B cell (primary cell): ENCODE data around the gene RINT1. TPM values are rescaled to one million over a fixed set of nuclear protein-coding genes. Genes with fewer than 3 reads are reported as not detected.

Source experiments
- ATAC-seq: fragments of 200-7000 bp; cut with Tn5 transposase; one replicate; pipeline ENCODE4 v1.10.0; 2021; ENCODE audit warnings: low read depth, mild to moderate bottlenecking, moderate number of reproducible peaks, moderate library complexity
- CTCF ChIA-PET: fragments of 350-600 bp; sonication (Branson Sonifier 250); formaldehyde crosslinking; loops from one replicate; lab custom pipeline; 2021; ENCODE audit warnings: antibody characterized with exemption, inconsistent platforms; lab: Charles Lee
- POLR2A ChIA-PET: fragments of 350-600 bp; sonication (Branson Sonifier 250); formaldehyde crosslinking; loops from one replicate; lab custom pipeline; 2021; ENCODE audit warnings: antibody characterized with exemption; lab: Charles Lee
- DNase-seq: peaks from one replicate; pipeline ENCODE4 v3.0.0; 2013
- H2AFZ ChIP-seq: 2 replicates; pipeline ENCODE4 v1.6.1; 2012; ENCODE audit warnings: mild to moderate bottlenecking, low read depth, low read length; ENCODE audit not compliant: insufficient read depth, poor library complexity, severe bottlenecking
- H3K27ac ChIP-seq, 2 donors: 1 replicate in 1 of 2; 2 replicates in 1 of 2; pipeline ENCODE4 v1.5.1; 2012 to 2013; ENCODE audit warnings: low read length in 2 of 2, mild to moderate bottlenecking in 2 of 2, moderate library complexity in 1 of 2
- H3K27me3 ChIP-seq, 4 experiments: fragments of 200-600 bp in 1 of 4; sonication (generic) in 1 of 4; replicated peaks in 1 of 4; 1 replicate in 2 of 4; 2 replicates in 2 of 4; pipeline versions ENCODE4 v1.6.1 to v1.7.0; 2013 to 2016; ENCODE audit warnings: low read length in 3 of 4, mild to moderate bottlenecking in 2 of 4, mixed read lengths in 1 of 4, moderate library complexity in 1 of 4; ENCODE audit not compliant: insufficient read depth in 4 of 4, control insufficient read depth in 3 of 4; ENCODE audit errors: control extremely low read depth in 1 of 4
- H3K36me3 ChIP-seq, 2 experiments: replicated peaks in 1 of 2; 1 replicate in 1 of 2; 2 replicates in 1 of 2; pipeline versions ENCODE4 v1.6.1 to v1.7.1; 2013; ENCODE audit warnings: low read length in 1 of 2; ENCODE audit not compliant: insufficient read depth in 2 of 2, control insufficient read depth in 1 of 2; ENCODE audit errors: control extremely low read depth in 1 of 2, extremely low read depth in 1 of 2
- H3K4me1 ChIP-seq, 2 donors: fragments of 200-600 bp in 1 of 2; sonication (generic) in 1 of 2; 1 replicate in 1 of 2; 2 replicates in 1 of 2; pipeline versions ENCODE4 v1.5.1 to v1.6.1; 2013 to 2017; ENCODE audit warnings: low read length in 2 of 2; ENCODE audit not compliant: control insufficient read depth in 2 of 2, insufficient read depth in 2 of 2
- H3K4me2 ChIP-seq: replicated peaks from 2 replicates; pipeline ENCODE3; 2012; ENCODE audit warnings: mild to moderate bottlenecking, low read depth, low read length; ENCODE audit not compliant: poor library complexity, severe bottlenecking
- H3K4me3 ChIP-seq, 5 experiments: fragments of 200-600 bp in 1 of 5; sonication (generic) in 1 of 5; 1 replicate in 3 of 5; 2 replicates in 2 of 5; pipeline versions ENCODE4 v1.5.1 to v1.7.0; 2011 to 2016; ENCODE audit warnings: low read length in 4 of 5, mild to moderate bottlenecking in 4 of 5, low read depth in 2 of 5, control low read depth in 1 of 5, moderate library complexity in 1 of 5; ENCODE audit not compliant: insufficient read depth in 1 of 5; ENCODE audit errors: control extremely low read depth in 1 of 5, extremely low read depth in 1 of 5
- H3K79me2 ChIP-seq: fragments of 200-600 bp; sonication (generic); one replicate; pipeline ENCODE4 v1.6.0; 2016; ENCODE audit warnings: low read length; ENCODE audit not compliant: control insufficient read depth, insufficient read depth
- H3K9ac ChIP-seq: fragments of 200-600 bp; sonication (generic); 2 replicates; pipeline ENCODE4 v1.6.1; 2017; ENCODE audit warnings: mild to moderate bottlenecking, low read length, moderate library complexity
- H3K9me3 ChIP-seq, 3 donors: one replicate each; pipeline versions ENCODE4 v1.6.1 to v1.7.1; 2013; ENCODE audit warnings: low read length in 2 of 3; ENCODE audit not compliant: control insufficient read depth in 2 of 3, insufficient read depth in 1 of 3; ENCODE audit errors: control extremely low read depth in 1 of 3
- H4K20me1 ChIP-seq: 2 replicates; pipeline ENCODE4 v1.6.0; 2012; ENCODE audit warnings: mild to moderate bottlenecking, low read length; ENCODE audit not compliant: insufficient read depth, control insufficient read depth, poor library complexity, severe bottlenecking
- H3K27ac Mint-ChIP-seq: one replicate; pipeline ENCODE4 v1.8.0; 2021; ENCODE audit warnings: mixed read lengths
- H3K27me3 Mint-ChIP-seq: one replicate; pipeline ENCODE4 v1.8.0; 2021; ENCODE audit warnings: mixed read lengths
- H3K4me1 Mint-ChIP-seq: one replicate; pipeline ENCODE4 v1.8.0; 2021; ENCODE audit warnings: mixed read lengths
- H3K4me3 Mint-ChIP-seq: one replicate; pipeline ENCODE4 v1.8.0; 2021; ENCODE audit warnings: mixed read lengths
- H3K9me3 Mint-ChIP-seq: one replicate; pipeline ENCODE4 v1.8.0; 2022; ENCODE audit warnings: mixed read lengths; ENCODE audit not compliant: insufficient read depth
- CTCF ChIP-seq: fragments of 200-600 bp; IDR thresholded peaks from one replicate; pipeline ENCODE4 v1.8.0; 2022; ENCODE audit warnings: antibody characterized with exemption, mild to moderate bottlenecking
- EZH2 ChIP-seq: IDR thresholded peaks from 2 replicates; pipeline ENCODE4 v1.6.1; 2012; ENCODE audit warnings: borderline replicate concordance, low read depth, mild to moderate bottlenecking, moderate library complexity, low read length; ENCODE audit not compliant: insufficient read depth, poor library complexity, severe bottlenecking
- WGBS: methylation state at CpG from one replicate; pipeline ENCODE4 v1.1.5; 2013; ENCODE audit warnings: missing lambda C conversion rate; ENCODE audit not compliant: insufficient coverage; 5-methylcytosine and 5-hydroxymethylcytosine counted together
- intact Hi-C: fragments of 100-400 bp; cut with micrococcal nuclease; formaldehyde crosslinking; loops from one replicate; pipeline ENCODE4 v1.10.0; 2022
- polyA plus RNA-seq: library from polyadenylated mRNA; depleted of rRNA; stranded (reverse); fragments of >200 nt; gene quantifications from 2 replicates; pipeline ENCODE4 v1.2.3, GENCODE V29; 2012
- total RNA-seq, 2 donors: library from RNA; stranded (reverse); fragments of 120-200 nt in 1 of 2; gene quantifications; 1 replicate in 1 of 2; 2 replicates in 1 of 2; pipeline versions ENCODE4 v1.2.3 to v1.2.4, GENCODE V29; 2013 to 2022

RINT1 gene
- total and polyA plus RNA-seq, 2 donors (not counting 1 experiment from before 2014, with no cell fraction given): 12.4 to 27.2 TPM

- no peaks in the 10 kb centered on the region for H3K36me3 ChIP-seq
- Mint-ChIP-seq H3K27me3 (peaks cover 13% of the 10 kb centered on the region), H3K4me1 (peaks cover 6% of the 10 kb centered on the region), H3K27ac (peak within 1 kb of the TSS; percentile 51), H3K4me3 (peak within 1 kb of the TSS; percentile 82), H3K9me3 (no peaks in the 10 kb centered on the region)
- ATAC-seq (peak; percentile 47), DNase-seq (peak; percentile 54)
- ChIA-PET CTCF (no interaction called here), POLR2A (no interaction called here)
- no peaks in the 10 kb centered on the region for H4K20me1 ChIP-seq
- peak within 1 kb of the TSS; percentile 55 for H3K9ac ChIP-seq
- peak within 1 kb of the TSS; percentile 68 for H2AFZ ChIP-seq
- peaks cover 6 to 8% of the 10 kb centered on the region in 2 donors for H3K4me1 ChIP-seq
- H3K4me3 ChIP-seq: peak within 1 kb of the TSS in 4 of 5 experiments; percentile 7 to 47 (median 40)
- H3K4me2 ChIP-seq: peak within 1 kb of the TSS; percentile 66
- TF ChIP-seq EZH2 (no peak), CTCF (no peak)
- H3K27ac ChIP-seq: no peak within 1 kb of the TSS
- intact Hi-C loops: no loop called here
- H3K27me3 ChIP-seq: peaks cover 0 to 9% (median 0%) of the 10 kb centered on the region in 4 experiments
- peaks cover 0 to 19% (median 3%) of the 10 kb centered on the region in 3 donors for H3K9me3 ChIP-seq
- 20% methylated on average over 33 of the region's 36 CpGs for WGBS
- H3K79me2 ChIP-seq: no peaks in the 10 kb centered on the region
Observed at GRCh38 chr7:105581066-105581811, 49.2 kb downstream of the RINT1 start, which contains the start of gene EFCAB10. EFCAB10 (minus strand) TSS chr7:105581493; CDS start chr7:105581463, 30 bp downstream.

- Histone ChIP-seq H3K36me3 (no peaks in the 10 kb centered on the region), H3K4me3 (no peak overlapping the region), H4K20me1 (no peaks in the 10 kb centered on the region), H3K79me2 (no peaks in the 10 kb centered on the region), H3K27me3 (peaks cover 0 to 9% (median 0%) of the 10 kb centered on the region in 4 experiments), H3K4me2 (no peak overlapping the region), H2AFZ (no peak overlapping the region), H3K27ac (no peak overlapping the region), H3K4me1 (peaks cover 11% of the 10 kb centered on the region in 2 donors), H3K9me3 (peaks cover 0 to 19% (median 3%) of the 10 kb centered on the region in 3 donors), H3K9ac (no peak overlapping the region)
- ChIA-PET POLR2A (no interaction called here), CTCF (no interaction called here)
- Mint-ChIP-seq H3K4me1 (peaks cover 19% of the 10 kb centered on the region), H3K4me3 (no peak overlapping the region), H3K9me3 (no peaks in the 10 kb centered on the region), H3K27me3 (peaks cover 13% of the 10 kb centered on the region), H3K27ac (no peak overlapping the region)
- DNase-seq (no peak), ATAC-seq (no peak)
- TF ChIP-seq CTCF (no peak), EZH2 (no peak)
- intact Hi-C loops: no loop called here
- WGBS: 87% methylated on average over 18 of the region's 39 CpGs
Observed at GRCh38 chr7:105583061-105583460, 51.1 kb downstream of the RINT1 start.
